Midbrain (tissue), 1 donor: ENCODE data around the gene MPC1.
"Not testable (repeated sequence)": the region's sequence is repeated elsewhere in the genome, so short reads cannot be mapped to it uniquely, and the experiment has no call there.

Experiments used
- DNase-seq: peaks from one replicate; lab custom pipeline; 2025; lab: John Stamatoyannopoulos, UW

The MPC1 gene

DNA sequence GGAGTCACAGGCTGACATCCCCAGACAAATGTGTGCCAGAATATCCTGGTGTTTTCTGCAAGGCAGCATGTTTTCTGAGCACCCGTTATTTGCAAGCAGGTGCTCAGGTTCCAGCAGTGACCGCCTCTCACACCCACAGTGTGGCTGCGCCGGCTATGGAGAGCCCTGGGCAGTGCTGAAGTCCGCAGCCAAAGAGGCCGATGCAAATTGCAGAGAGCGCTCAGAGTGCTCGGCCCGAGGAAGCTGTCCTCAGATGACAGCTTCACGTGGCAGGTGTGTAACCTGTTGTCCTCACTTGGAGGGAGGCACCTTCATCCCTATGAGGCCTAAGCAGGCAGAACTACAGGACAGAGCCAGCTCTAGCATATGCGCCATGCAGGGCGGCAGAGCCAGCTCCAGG lies 23.5 kb upstream of the MPC1 start:
- no peak for DNase-seq

DNA sequence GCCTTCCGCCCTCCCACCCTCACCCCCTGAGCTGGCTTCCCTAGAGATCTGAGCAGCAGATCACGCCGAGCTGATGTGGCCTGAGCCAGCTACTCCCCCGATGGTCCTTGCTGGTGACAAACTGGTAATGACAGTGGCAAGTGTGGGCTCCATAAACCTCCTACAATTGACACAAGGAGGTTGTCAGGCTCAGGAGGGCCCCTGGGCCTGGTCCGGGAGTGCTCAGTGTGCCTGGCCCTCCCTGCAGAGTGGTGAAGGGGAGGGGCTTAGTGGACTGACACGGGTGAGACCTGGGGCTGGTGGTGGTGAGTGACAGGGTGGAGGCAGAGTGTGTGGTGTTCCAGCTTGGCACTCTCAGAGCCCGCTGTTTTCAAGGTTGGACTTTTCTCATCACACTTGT lies 22.6 kb upstream of the MPC1 start:
- DNase-seq = no peak

GRCh38 chr6:166402582-166403277 lies 20.0 kb upstream of the MPC1 start:
- no peak for DNase-seq

DNA sequence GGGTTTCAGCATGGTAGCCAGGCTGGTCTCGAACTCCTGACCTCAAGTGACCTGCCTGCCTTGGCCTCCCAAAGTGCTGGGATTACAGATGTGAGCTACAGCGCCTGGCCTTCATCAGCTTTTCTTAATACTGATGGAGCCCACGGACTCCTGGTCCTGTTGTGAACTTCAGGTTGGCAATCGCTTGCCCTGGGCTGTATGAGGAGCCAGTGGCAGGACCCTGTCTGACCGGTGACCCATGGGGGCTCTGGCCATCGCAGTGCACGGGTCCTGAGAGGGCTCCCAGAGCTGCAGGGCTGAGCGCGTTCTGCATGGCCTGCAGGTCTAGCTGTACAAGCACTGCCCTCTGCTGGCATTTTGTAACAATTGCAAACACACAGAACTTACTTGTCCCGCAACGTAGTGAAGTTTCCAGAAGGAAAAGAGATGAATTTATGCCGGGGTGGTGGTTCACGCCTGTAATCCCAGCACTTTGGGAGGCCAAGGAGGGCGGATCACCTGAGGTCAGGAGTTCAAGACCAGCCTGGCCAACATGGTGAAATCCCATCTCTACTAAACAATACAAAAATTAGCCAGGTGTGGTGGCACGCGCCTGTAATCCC lies 18.0 kb upstream of the MPC1 start:
- peak; percentile 80 for DNase-seq

- DNase-seq = no peak
These were observed 17.4 kb upstream of the MPC1 start for GRCh38 chr6:166400181-166400580.

GRCh38 chr6:166398348-166398747 lies 15.6 kb upstream of the MPC1 start:
- DNase-seq = no peak

DNA sequence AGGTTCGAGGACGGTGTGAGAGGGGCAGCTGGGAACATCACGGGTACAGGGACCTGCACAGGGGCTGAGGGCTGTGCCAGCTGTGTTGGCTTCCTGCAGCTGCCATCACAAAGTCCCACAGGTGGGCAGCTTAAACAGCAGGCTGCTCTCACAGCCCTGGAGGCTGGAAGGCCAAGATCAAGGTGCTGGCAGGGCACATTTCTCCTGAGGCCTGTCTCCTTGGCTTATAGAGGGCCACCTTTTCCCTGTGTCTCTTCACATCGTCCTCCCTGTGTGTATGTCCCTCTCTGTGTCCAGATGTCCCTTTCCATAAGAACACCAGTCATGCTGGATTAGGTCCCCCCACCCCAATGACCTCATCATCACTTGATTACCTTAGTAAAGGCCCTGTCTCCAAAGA lies 15.1 kb upstream of the MPC1 start:
- no peak for DNase-seq

DNA sequence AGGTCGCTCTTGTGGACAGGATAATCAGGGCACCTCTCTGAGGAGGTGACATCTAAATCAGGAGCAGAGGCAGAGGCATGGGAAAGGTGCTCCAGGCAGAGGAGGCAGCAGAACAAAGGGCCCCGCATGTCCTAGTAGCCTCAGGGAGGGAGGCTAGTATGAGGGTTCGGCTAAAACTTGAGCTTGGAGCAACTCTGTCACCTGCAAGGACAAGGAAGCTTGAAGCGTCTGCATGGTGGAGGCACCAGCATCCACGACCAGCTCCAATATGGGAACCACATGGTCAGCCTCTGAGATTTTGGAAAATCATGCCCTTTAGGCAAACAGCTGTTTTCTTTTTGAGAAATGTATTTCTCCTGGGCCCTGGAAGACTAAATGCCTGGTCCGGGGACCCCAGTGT lies 13.0 kb upstream of the MPC1 start:
- no peak for DNase-seq

DNA sequence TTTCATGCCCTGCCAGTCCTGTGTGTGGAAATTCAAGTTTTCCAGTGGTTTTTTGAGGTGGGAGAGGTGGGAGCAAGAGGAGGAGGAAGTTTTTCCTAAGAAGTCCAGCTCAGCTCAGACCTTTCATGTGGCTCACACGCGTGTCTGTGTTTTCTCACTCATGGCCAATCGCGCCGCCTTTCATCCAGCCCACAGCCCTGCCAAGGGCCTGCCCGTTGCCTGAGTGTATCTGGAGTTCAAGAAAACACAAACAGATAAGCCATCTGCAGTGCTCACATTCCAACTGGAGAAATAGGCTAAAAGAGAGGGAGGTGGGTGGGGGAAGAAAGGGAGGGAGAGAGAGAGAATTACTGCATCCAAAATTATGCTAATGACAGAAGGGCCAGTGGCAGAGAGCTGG lies 12.6 kb upstream of the MPC1 start:
- DNase-seq = no peak

DNA sequence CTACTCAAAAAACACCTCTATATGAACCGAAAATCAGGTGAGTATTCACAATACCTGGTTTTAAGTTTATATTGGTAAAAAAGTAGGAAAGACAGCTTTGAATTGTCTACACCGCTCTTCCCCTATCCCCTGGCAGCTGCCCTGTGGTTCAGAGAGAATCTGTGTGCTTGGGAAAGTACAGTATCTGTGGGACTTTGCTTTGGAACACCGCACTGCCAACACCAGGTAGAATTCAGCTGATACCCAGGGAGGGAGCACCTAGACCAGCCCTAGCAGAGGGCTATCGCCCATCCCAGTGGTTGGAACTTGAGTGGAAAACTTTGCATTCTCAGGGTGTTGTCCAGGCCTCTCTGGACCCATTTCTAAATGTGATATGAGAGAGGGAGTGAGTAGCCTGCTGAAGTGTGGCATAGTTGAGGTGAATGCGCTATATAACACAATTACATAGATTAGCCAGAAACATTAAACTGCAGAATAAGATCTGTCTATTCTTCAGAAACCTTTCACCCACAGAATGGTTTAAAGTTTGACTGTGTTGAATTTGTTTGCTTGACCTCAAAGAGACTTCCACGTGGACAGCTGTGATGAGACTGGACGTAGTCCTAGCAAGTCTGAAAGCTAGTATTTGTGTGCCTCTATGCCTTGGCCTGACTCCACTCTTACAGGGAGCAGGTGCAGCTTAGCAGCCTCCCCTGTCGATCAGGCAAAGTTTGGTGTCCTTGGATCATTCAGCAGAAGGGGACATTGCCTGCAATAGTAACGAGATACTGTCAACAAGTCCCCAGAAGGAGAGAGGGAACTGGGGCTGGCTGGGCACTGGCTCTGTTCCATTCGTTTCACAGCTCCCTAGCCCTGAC lies 11.5 kb upstream of the MPC1 start:
- no peak for DNase-seq

DNA sequence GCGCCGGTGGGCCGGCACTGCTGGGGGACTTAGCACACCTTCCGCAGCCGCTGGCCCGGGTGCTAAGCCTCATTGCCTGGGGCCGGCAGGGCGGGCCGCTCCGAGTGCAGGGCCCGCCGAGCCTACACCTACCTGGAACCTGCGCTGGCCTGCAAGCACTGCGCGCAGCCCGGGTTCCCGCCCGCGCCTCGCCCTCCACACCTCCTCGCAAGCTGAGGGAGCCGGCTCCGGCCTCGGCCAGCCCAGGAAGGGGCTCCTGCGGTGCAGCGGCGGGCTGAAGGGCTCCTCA lies 10.7 kb upstream of the MPC1 start:
- no peak for DNase-seq

- not testable (repeated sequence) for DNase-seq
These were observed 10.2 kb upstream of the MPC1 start for GRCh38 chr6:166392755-166393534.

- DNase-seq = no peak
These were observed 6.4 kb upstream of the MPC1 start for GRCh38 chr6:166389119-166389518.

- DNase-seq = no peak
These were observed 5.7 kb upstream of the MPC1 start for GRCh38 chr6:166388290-166389004.

GRCh38 chr6:166387642-166388289 lies 5.0 kb upstream of the MPC1 start:
- peak; percentile 25 for DNase-seq

DNA sequence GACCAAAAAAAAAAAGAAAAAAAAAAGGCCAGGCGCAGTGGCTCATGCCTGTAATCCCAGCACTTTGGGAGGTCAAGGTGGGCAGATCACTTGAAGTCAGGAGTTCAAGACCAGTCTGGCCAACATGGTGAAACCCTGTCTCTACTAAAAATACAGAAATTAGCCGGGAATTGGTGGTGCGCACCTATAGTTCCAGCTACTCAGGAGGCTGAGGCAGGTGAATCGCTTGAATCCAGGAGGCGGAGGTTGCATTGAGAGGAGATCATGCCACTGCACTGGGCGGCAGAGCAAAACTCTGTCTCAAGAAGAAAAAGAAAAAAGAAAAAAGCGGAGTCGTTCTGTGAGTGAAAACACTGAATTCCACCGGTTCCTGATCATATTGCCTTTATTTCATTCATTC lies 4.4 kb upstream of the MPC1 start:
- DNase-seq = not testable (repeated sequence)

GRCh38 chr6:166386111-166386510 lies 3.4 kb upstream of the MPC1 start:
- no peak for DNase-seq

GRCh38 chr6:166383802-166384363 lies 1.1 kb upstream of the MPC1 start:
- DNase-seq = not testable (repeated sequence)

GRCh38 chr6:166382500-166382932 lies 224 bp downstream of the MPC1 start:
- no peak for DNase-seq

GRCh38 chr6:166381733-166382499 lies 824 bp downstream of the MPC1 start:
- peak; percentile 64 for DNase-seq
